K562 (cell line): Measurements from ENCODE around the gene PRKCB. TPM values are rescaled to one million over a fixed set of nuclear protein-coding genes. Genes with fewer than 3 reads are reported as not detected.

ENCODE experiments used
- ATAC-seq: fragments of 200-7000 bp; cut with Tn5 transposase; 3 replicates; pipeline ENCODE4 v1.9.1; 2020; ENCODE audit warnings: moderate library complexity
- BruUV-seq: library from RNA; stranded (reverse); fragments of 400-500 nt; replicated peaks from 2 replicates; lab custom pipeline; 2021; lab: Mats Ljungman, UMichigan
- CTCF ChIA-PET: fragments of 300-600 bp; formaldehyde crosslinking; extraction: SDS; loops from one replicate; lab custom pipeline; 2021; ENCODE audit warnings: low intra/inter-chr PET ratio; lab: Yijun Ruan, JAX
- POLR2A ChIA-PET: fragments of 300-600, 350-650 bp; sonication (Branson Sonifier 250); formaldehyde crosslinking; extraction: SDS; loops from one replicate; lab custom pipeline; 2021; ENCODE audit warnings: antibody characterized with exemption, inconsistent platforms; lab: Yijun Ruan, JAX
- DNase-seq, 4 experiments: peaks; one replicate each; pipeline versions ENCODE4 v3.0.0 to v3.0.0-alpha.2; 2011 to 2018; ENCODE audit warnings: low spot score in 3 of 4, mixed read lengths in 3 of 4; ENCODE audit errors: extremely low read depth in 1 of 4
- FAIRE-seq: peaks from 2 replicates; lab custom pipeline; 2011; peaks lifted over from hg19 to GRCh38; lab: Jason Lieb, UNC
- H2AFZ ChIP-seq: 2 replicates; pipeline ENCODE4 v1.6.0; 2011; ENCODE audit warnings: low read depth, low read length, control low read depth, inconsistent platforms
- H3K27ac ChIP-seq: fragments of 200-600 bp; 3 replicates; pipeline ENCODE4 v1.8.0; 2011; ENCODE audit warnings: low read depth, mild to moderate bottlenecking, control low read depth, inconsistent platforms, low read length, moderate library complexity, mixed read lengths; ENCODE audit errors: extremely low read depth
- H3K27me3 ChIP-seq, 2 experiments: fragments of 300-600 bp in 1 of 2; 2 replicates in 1 of 2; 3 replicates in 1 of 2; pipeline versions ENCODE4 v1.6.0 to v1.8.0; 2011; ENCODE audit warnings: inconsistent platforms in 2 of 2, low read length in 2 of 2, mild to moderate bottlenecking in 1 of 2, mixed read lengths in 1 of 2, moderate library complexity in 1 of 2; ENCODE audit not compliant: control insufficient read depth in 2 of 2, insufficient read depth in 2 of 2
- H3K36me3 ChIP-seq: fragments of 300-600 bp; 3 replicates; pipeline ENCODE4 v1.8.0; 2011; ENCODE audit warnings: mild to moderate bottlenecking, low read length, inconsistent platforms; ENCODE audit not compliant: control insufficient read depth, insufficient read depth
- H3K4me1 ChIP-seq, 2 experiments: fragments of 200-600 bp in 1 of 2; replicated peaks in 1 of 2; 2 replicates in 1 of 2; 3 replicates in 1 of 2; pipeline versions ENCODE4 v1.5.1 to v1.8.0; 2011; ENCODE audit warnings: inconsistent platforms in 2 of 2, low read length in 2 of 2, mild to moderate bottlenecking in 1 of 2, mixed read lengths in 1 of 2, moderate library complexity in 1 of 2; ENCODE audit not compliant: control insufficient read depth in 2 of 2, insufficient read depth in 2 of 2
- H3K4me2 ChIP-seq: 2 replicates; pipeline ENCODE4 v1.6.1; 2011; ENCODE audit warnings: low read length, control low read depth, inconsistent platforms, mixed read lengths; ENCODE audit not compliant: insufficient read depth
- H3K4me3 ChIP-seq: fragments of 200-600 bp; sonication (generic), shearing (Covaris generic); 2 replicates; pipeline ENCODE4 v1.5.1; 2016; ENCODE audit warnings: control low read depth, inconsistent platforms
- H3K79me2 ChIP-seq: fragments of 200-600 bp; 3 replicates; pipeline ENCODE4 v1.8.0; 2011; ENCODE audit warnings: low read length, inconsistent platforms; ENCODE audit not compliant: control insufficient read depth, insufficient read depth
- H3K9ac ChIP-seq, 2 experiments: 2 replicates each; pipeline versions ENCODE4 v1.6.0 to v1.6.1; 2011; ENCODE audit warnings: low read depth in 2 of 2, low read length in 2 of 2, control low read depth in 1 of 2, inconsistent platforms in 1 of 2, mild to moderate bottlenecking in 1 of 2, mixed read lengths in 1 of 2; ENCODE audit not compliant: insufficient read depth in 1 of 2
- H3K9me1 ChIP-seq: one replicate; pipeline ENCODE4 v1.6.0; 2011; ENCODE audit warnings: inconsistent platforms, mild to moderate bottlenecking, low read length, moderate library complexity; ENCODE audit not compliant: control insufficient read depth, insufficient read depth
- H3K9me3 ChIP-seq: replicated peaks from 2 replicates; pipeline ENCODE4 v1.5.1; 2011; ENCODE audit warnings: low read depth, low read length, inconsistent platforms; ENCODE audit not compliant: control insufficient read depth, insufficient read depth
- H4K20me1 ChIP-seq: replicated peaks from 2 replicates; pipeline ENCODE4 v1.6.1; 2011; ENCODE audit warnings: low read length, inconsistent platforms, mixed read lengths; ENCODE audit not compliant: control insufficient read depth, insufficient read depth
- BHLHE40 ChIP-seq: IDR thresholded peaks from 2 replicates; pipeline ENCODE4 v1.6.1; 2011; ENCODE audit warnings: low read length, improper control_type of control experiment
- CTCF ChIP-seq, 3 experiments: IDR thresholded peaks in 2 of 3; conservative IDR thresholded peaks in 1 of 3; 2 replicates each; pipeline ENCODE4 v1.5.1; 2011 to 2012; ENCODE audit warnings: low read length in 3 of 3, mild to moderate bottlenecking in 3 of 3, control low read depth in 2 of 3, improper control_type of control experiment in 1 of 3, inconsistent platforms in 1 of 3, low read depth in 1 of 3, mixed read lengths in 1 of 3, moderate library complexity in 1 of 3; ENCODE audit not compliant: insufficient read depth in 2 of 3
- FOS ChIP-seq: IDR thresholded peaks from 3 replicates; pipeline ENCODE4 v1.6.1; 2011; ENCODE audit not compliant: insufficient read length; ENCODE audit errors: extremely low read depth
- HDAC3 ChIP-seq: fragments of 450-650 bp; IDR thresholded peaks from 2 replicates; pipeline ENCODE4 v1.6.1; 2018; ENCODE audit warnings: borderline replicate concordance, mild to moderate bottlenecking, moderate library complexity; ENCODE audit not compliant: partially characterized antibody
- HINFP ChIP-seq: fragments of 450-650 bp; conservative IDR thresholded peaks from 2 replicates; pipeline ENCODE4 v1.6.1; 2016; ENCODE audit warnings: missing genetic modification characterization, low read depth, mild to moderate bottlenecking, control low read depth, missing compliant biosample characterization
- HOXB6 ChIP-seq: fragments of 250-450 bp; sonication (Bioruptor Pico); IDR thresholded peaks from 2 replicates; pipeline ENCODE4 v1.5.1; 2022; ENCODE audit warnings: mild to moderate bottlenecking, borderline replicate concordance
- KAT2B ChIP-seq: IDR thresholded peaks from one replicate; pipeline ENCODE4 v1.6.1; 2012; ENCODE audit warnings: low read depth, mild to moderate bottlenecking, control low read depth, inconsistent platforms, low read length, moderate library complexity
- KDM1A ChIP-seq, 2 experiments: fragments of 450-650 bp; IDR thresholded peaks; 2 replicates each; pipeline ENCODE4 v1.6.1; 2016; ENCODE audit warnings: mild to moderate bottlenecking in 2 of 2
- PCBP1 ChIP-seq: fragments of 200-400 bp; formaldehyde crosslinking; IDR thresholded peaks from 2 replicates; pipeline ENCODE4 v1.6.1; 2018; ENCODE audit warnings: mild to moderate bottlenecking, low read depth, low read length; ENCODE audit not compliant: poor library complexity, severe bottlenecking
- RAD51 ChIP-seq: fragments of 450-650 bp; IDR thresholded peaks from 2 replicates; pipeline ENCODE4 v1.7.1; 2016; ENCODE audit warnings: low read depth, mild to moderate bottlenecking, borderline replicate concordance
- RBM25 ChIP-seq: fragments of 200-400 bp; formaldehyde crosslinking; IDR thresholded peaks from 2 replicates; pipeline ENCODE4 v1.6.1; 2018; ENCODE audit warnings: low read length, low read depth, moderate library complexity; ENCODE audit not compliant: severe bottlenecking
- RBM39 ChIP-seq: fragments of 200-400 bp; formaldehyde crosslinking; optimal IDR thresholded peaks from 2 replicates; pipeline ENCODE3; 2018; ENCODE audit warnings: low read depth, low read length
- TEAD1 ChIP-seq, 2 experiments: fragments of 450-650 bp in 1 of 2; sonication (generic) in 1 of 2; formaldehyde crosslinking; IDR thresholded peaks; 2 replicates each; pipeline versions ENCODE4 v1.4.0 to v1.8.0; 2020 to 2022; ENCODE audit warnings: mild to moderate bottlenecking in 2 of 2, missing genetic modification reagents in 1 of 2
- TSHZ1 ChIP-seq: fragments of 250-450 bp; sonication (Bioruptor Pico); IDR thresholded peaks from 2 replicates; pipeline ENCODE4 v1.4.0; 2020; ENCODE audit warnings: mild to moderate bottlenecking, moderate library complexity
- WGBS: fragments of 100-300 bp; shearing (Covaris generic); methylation state at CpG from one replicate; pipeline ENCODE4 v1.1.6; 2016; ENCODE audit warnings: low coverage, mixed read lengths; ENCODE audit not compliant: insufficient coverage; ENCODE audit errors: missing lambda C conversion rate; 5-methylcytosine and 5-hydroxymethylcytosine counted together
- in situ Hi-C: fragments of 300-500 bp; cut with MboI; formaldehyde crosslinking; loops from 4 replicates; pipeline ENCODE4 v1.15.0; 2018; ENCODE audit warnings: inconsistent platforms, mixed read lengths
- intact Hi-C: fragments of 100-400 bp; cut with micrococcal nuclease; formaldehyde crosslinking; loops from 2 replicates; pipeline ENCODE4 v1.14.2; 2022
- polyA plus RNA-seq, 8 experiments: library from polyadenylated mRNA; depleted of rRNA in 4 of 8; stranded (reverse) in 5 of 8; unstranded in 3 of 8; fragments of >200 nt; fragmentation: Nextera tagmentation in 2 of 8; fragmentation: Illumina TruSeq in 1 of 8; extraction: Ambion mirVana in 2 of 8; extraction: Trizol in 1 of 8; gene quantifications; 2 replicates each; pipeline versions ENCODE4 v1.2.1 to v1.2.3, GENCODE V29; 2011 to 2014; ENCODE audit warnings: inconsistent platforms in 1 of 8, missing spikeins in 1 of 8
- total RNA-seq, 7 experiments: library from RNA; depleted of rRNA in 6 of 7; stranded (reverse); fragments of >200 nt in 6 of 7; fragmentation: Illumina TruSeq in 2 of 7; extraction: Trizol in 2 of 7; gene quantifications; 2 replicates each; pipeline versions ENCODE4 v1.2.1 to v1.2.3, GENCODE V29; 2011 to 2021; ENCODE audit warnings: low replicate concordance in 1 of 7

PRKCB gene
- total and polyA plus RNA-seq, 9 of the 15 experiments (the other 6 are each of a cell fraction or from before 2014, with no cell fraction given): 49.9 to 276 (median 148) TPM

- TF ChIP-seq HINFP (no peak), KAT2B (no peak), TSHZ1 (CRISPR knock-in tag) (no peak), PCBP1 (no peak)
These were observed 313.3 kb downstream of the PRKCB start (continued) for GRCh38 chr16:24149102-24149501.

- H4K20me1 ChIP-seq: no peaks in the 10 kb centered on the region
- BruUV-seq: no TSS peak
- no peak overlapping the region for H3K4me3 ChIP-seq
- H3K9me1 ChIP-seq: no peaks in the 10 kb centered on the region
- H3K4me1 ChIP-seq: no peaks in the 10 kb centered on the region
- no peak overlapping the region for H3K27ac ChIP-seq
- no peak overlapping the region for H2AFZ ChIP-seq
- no peaks in the 10 kb centered on the region for H3K27me3 ChIP-seq
- CTCF ChIA-PET: no interaction called here
- H3K4me2 ChIP-seq: no peak overlapping the region
- no peak for FAIRE-seq
- POLR2A ChIA-PET: interaction anchor here (0.6 kb wide), 1 partner anchor 70 kb away, joined by 4 read pairs; no protein-coding TSS in a partner anchor
- intact Hi-C loops (no loop called here), in situ Hi-C loops (no loop called here)
- H3K79me2 ChIP-seq: no peaks in the 10 kb centered on the region; the same call in 2 of the 3 replicates
- no peak overlapping the region for H3K9ac ChIP-seq
- 94% methylated on average over 2 of the region's 2 CpGs for WGBS
- peaks cover 79% of the 10 kb centered on the region; the same call in 2 of the 3 replicates for H3K36me3 ChIP-seq
- peak; percentile 52; the same call in 1 of the 3 replicates for ATAC-seq
- H3K9me3 ChIP-seq: no peaks in the 10 kb centered on the region
- peak in 3 of 4 experiments; percentile 33 to 43 (median 35) for DNase-seq
- TF ChIP-seq RBM25 (peak; percentile 52), BHLHE40 (no peak), KDM1A (IDR thresholded peaks at IDR 0.05) (no peak), RBM39 (no peak), CTCF (IDR thresholded peaks at IDR 0.05 in 2 of 3, conservative IDR thresholded peaks at IDR 0.05 in 1 of 3; ENCODE audit: insufficient read depth in 2 of 3, low read depth in 1 of 3, low read length in 3 of 3) (no peak), TEAD1 (CRISPR knock-in tag; IDR thresholded peaks at IDR 0.05) (no peak), RAD51 (no peak), HDAC3 (no peak), HOXB6 (no peak), FOS (peak; percentile 45)
These were observed 314.5 kb downstream of the PRKCB start for GRCh38 chr16:24150282-24150681.
